GM12875 (cell line): ENCODE data around the gene LRBA.

Experiments
- H3K4me3 ChIP-seq: one replicate; pipeline ENCODE4 v1.5.1; 2011; ENCODE audit warnings: low read depth, low read length, control low read depth
- CTCF ChIP-seq: IDR thresholded peaks from 2 replicates; pipeline ENCODE4 v1.5.1; 2011; ENCODE audit warnings: low read depth, mild to moderate bottlenecking, control low read depth, inconsistent platforms, low read length, moderate library complexity, borderline replicate concordance; ENCODE audit not compliant: insufficient read depth

LRBA gene

GRCh38 chr4:150593996-150594395, 421.1 kb downstream of the LRBA start:
- H3K4me3 ChIP-seq, result no peak overlapping the region
- TF ChIP-seq CTCF, result no peak

GRCh38 chr4:150591904-150592303, 423.2 kb downstream of the LRBA start:
- H3K4me3 ChIP-seq, result no peak overlapping the region

GRCh38 chr4:150591406-150591805, 423.7 kb downstream of the LRBA start:
- no peak for TF ChIP-seq CTCF
- no peak overlapping the region for H3K4me3 ChIP-seq

More at GRCh38 chr4:150591904-150592303, 423.2 kb downstream of the LRBA start:
- TF ChIP-seq CTCF, result no peak

GRCh38 chr4:150590631-150591030, 424.5 kb downstream of the LRBA start:
- no peak for TF ChIP-seq CTCF
- H3K4me3 ChIP-seq, result no peak overlapping the region

GRCh38 chr4:150589157-150589556, 425.9 kb downstream of the LRBA start:
- H3K4me3 ChIP-seq, result no peak overlapping the region
- no peak for TF ChIP-seq CTCF

GRCh38 chr4:150588316-150588715, 426.8 kb downstream of the LRBA start:
- no peak for TF ChIP-seq CTCF
- H3K4me3 ChIP-seq, result no peak overlapping the region

GRCh38 chr4:150586162-150586810, 428.8 kb downstream of the LRBA start:
- no peak for TF ChIP-seq CTCF
- H3K4me3 ChIP-seq, result no peak overlapping the region
